Fibroblast of villous mesenchyme (primary cell): ENCODE results near the gene LAG3. TPM values are rescaled to one million over a fixed set of nuclear protein-coding genes. Genes with fewer than 3 reads are reported as not detected.
A peak's percentile ranks its signal among the peaks of the same experiment; 100 is the strongest.

Experiments used
- DNase-seq: peaks from one replicate; pipeline ENCODE4 v3.0.0-alpha.2; 2010; ENCODE audit warnings: low read depth
- H3K4me3 ChIP-seq: 2 replicates; pipeline ENCODE4 v1.5.1; 2011; ENCODE audit warnings: low read depth, mild to moderate bottlenecking, low read length
- total RNA-seq: library from RNA; depleted of rRNA; stranded (reverse); fragments of >200 nt; gene quantifications from 2 replicates; pipeline ENCODE4 v1.2.3, GENCODE V29; 2012
- TF ChIP-seq, protein P1 (sequence below): IDR thresholded peaks from 2 replicates; pipeline ENCODE4 v1.5.1; 2012; ENCODE audit warnings: low read depth, mild to moderate bottlenecking, low read length; ENCODE audit not compliant: insufficient read depth

The LAG3 gene
- total RNA-seq, 1 donor = 0.43 TPM

DNA sequence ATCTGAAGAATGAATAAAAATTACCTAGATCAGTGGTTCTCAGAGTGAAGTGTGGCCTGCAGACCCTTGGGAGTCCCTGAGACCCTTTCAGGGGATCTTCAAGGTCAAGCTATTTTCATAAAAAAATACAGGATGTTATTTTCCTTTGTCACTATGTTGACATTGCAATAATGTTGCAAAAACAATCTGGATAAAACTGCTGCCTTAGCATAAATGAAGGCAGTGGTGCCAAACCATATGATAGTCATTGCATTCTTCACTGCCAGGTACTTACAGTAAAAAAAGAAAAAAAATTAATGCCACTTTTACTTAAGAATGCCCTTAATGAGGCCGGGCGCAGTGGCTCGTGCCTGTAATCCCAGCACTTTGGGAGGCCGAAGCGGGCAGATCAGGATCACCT is 15.0 kb downstream of the LAG3 start:
- no peak for DNase-seq

DNA sequence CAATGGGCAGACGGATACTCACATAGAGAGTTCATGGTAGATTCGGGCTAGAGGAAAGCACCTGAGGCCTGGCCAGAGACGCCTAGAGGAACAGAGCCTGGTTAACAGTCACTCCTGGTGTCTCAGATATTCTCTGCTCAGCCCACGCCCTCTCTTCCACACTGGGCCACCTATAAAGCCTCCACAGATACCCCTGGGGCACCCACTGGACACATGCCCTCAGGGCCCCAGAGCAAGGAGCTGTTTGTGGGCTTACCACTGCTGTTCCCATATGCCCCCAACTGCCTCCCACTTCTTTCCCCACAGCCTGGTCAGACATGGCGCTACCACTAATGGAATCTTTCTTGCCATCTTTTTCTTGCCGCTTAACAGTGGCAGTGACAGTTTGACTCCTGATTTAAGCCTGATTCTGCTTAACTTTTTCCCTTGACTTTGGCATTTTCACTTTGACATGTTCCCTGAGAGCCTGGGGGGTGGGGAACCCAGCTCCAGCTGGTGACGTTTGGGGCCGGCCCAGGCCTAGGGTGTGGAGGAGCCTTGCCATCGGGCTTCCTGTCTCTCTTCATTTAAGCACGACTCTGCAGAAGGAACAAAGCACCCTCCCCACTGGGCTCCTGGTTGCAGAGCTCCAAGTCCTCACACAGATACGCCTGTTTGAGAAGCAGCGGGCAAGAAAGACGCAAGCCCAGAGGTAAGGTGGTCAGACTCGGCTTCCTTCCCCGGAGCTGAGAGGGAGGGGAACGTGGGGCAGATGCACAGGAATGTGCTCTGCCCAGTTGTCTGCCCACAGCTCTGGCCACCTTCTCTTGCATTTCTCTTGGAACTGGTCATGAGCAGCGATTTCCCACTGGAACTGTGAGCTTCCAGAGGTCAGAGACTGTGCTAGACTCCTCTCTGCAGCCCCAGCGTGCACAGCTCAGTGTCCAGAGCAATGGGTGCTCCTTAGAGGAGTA is 16.9 kb downstream of the LAG3 start, which contains the start of gene CD4:
Gene CD4 (plus strand): TSS at position 557 of the 953 bp plus-strand sequence. CDS start 10,611 bp downstream, outside the sequence.
- H3K4me3 ChIP-seq = peak within 1 kb of the TSS; percentile 21
- TF ChIP-seq, protein P1, sequence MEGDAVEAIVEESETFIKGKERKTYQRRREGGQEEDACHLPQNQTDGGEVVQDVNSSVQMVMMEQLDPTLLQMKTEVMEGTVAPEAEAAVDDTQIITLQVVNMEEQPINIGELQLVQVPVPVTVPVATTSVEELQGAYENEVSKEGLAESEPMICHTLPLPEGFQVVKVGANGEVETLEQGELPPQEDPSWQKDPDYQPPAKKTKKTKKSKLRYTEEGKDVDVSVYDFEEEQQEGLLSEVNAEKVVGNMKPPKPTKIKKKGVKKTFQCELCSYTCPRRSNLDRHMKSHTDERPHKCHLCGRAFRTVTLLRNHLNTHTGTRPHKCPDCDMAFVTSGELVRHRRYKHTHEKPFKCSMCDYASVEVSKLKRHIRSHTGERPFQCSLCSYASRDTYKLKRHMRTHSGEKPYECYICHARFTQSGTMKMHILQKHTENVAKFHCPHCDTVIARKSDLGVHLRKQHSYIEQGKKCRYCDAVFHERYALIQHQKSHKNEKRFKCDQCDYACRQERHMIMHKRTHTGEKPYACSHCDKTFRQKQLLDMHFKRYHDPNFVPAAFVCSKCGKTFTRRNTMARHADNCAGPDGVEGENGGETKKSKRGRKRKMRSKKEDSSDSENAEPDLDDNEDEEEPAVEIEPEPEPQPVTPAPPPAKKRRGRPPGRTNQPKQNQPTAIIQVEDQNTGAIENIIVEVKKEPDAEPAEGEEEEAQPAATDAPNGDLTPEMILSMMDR = no peak
- DNase-seq = no peak

More for the DNA sequence above, 15.0 kb downstream of the LAG3 start:
- no peak overlapping the region for H3K4me3 ChIP-seq
- TF ChIP-seq, protein P1 = no peak

DNA sequence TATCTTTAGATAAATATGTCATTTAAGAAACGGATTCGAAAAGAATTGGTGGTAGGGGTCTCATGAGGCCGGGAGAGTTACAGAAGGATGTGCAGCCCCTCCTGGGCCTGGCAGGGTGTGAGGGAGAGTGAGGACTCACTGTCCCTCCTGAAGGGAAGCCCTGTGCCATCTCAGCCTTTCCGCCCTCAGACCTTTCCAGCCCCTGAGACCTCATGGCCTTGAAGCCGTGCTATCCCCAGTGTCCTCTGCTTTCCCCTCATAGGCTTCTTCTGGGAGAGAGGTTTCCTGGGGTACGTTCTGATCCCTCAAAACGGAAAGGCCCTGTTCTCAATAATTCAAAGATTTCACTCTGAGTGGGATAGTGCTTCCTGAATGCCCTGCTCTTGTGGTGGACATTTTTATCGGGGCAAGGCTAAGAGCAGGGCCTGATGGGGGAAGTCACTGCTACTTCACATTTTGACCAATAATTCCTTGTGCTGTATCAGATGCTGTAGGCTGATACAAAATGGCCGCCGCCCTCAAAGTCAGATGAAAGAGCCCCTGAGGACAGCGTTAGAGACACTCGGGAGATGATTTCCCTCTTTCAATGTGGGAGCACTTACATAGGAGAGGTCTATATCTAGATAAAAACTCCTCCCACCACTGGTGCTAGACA is 18.3 kb downstream of the LAG3 start:
- TF ChIP-seq, protein P1 = no peak
- no peak for DNase-seq
- no peak overlapping the region for H3K4me3 ChIP-seq

DNA sequence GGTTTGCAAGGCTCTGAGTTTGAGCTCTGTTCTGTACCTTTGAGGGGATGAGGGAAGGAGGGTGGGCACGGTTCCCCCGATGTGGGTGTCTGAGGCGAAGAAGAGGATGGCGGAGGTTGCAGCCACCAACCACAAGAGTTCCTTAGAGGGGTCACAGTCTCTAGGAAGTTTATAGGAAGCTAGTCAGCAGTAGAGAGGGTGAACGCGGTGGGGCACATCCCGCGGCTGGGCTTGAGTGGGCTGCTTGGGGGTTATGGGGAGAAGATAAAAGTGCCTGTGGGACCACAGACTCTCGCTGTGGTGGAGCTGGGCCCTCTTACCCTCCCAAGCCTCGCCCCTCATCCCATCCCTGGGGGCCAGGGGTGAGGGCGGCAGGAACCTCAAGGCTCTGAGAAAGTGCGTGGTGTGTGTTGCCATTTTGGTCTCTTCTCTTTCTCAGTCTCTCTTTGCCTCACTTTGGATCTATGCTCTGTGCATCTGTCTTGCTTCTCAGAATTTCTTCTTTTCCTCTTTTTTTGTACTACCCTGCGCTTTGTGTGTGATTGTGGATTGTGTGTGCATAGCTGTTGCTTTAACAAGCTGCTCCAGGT is 19.7 kb downstream of the LAG3 start:
- no peak overlapping the region for H3K4me3 ChIP-seq
- TF ChIP-seq, protein P1 = no peak
- DNase-seq = no peak

DNA sequence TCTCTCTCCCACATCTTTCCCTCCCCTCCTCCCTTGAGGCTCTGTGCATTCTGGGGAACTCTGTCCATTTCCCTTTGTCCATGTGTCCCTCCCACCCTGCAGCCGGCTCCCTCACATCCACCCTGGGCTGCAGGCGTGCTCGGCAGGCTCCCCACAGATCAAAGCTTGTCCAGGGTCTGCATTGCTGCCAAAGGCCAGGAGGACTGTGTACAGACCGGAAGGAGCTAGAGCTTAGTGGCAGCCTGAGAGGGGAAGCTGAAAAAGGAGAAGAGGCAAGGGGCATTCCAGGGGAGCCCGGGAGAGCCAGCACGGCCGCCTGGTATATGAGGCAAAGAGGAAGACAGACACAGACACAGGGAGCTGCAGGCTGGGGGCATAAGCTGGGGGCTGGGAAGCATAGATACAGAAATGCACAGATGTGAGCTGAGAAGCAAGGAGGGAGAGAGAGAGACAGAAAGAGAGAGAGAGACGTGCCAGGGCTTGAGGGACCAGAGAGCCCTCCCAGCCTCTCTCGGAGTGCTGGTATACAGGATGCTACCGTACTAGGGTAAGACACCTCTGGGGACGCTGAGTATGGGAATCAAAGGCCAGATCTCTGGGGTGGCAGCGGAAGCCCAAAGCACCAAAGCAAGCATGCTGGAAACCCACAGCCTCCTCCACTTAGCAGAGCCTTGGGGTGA is 20.3 kb downstream of the LAG3 start:
- no peak for DNase-seq
- no peak overlapping the region for H3K4me3 ChIP-seq
- TF ChIP-seq, protein P1 = no peak

DNA sequence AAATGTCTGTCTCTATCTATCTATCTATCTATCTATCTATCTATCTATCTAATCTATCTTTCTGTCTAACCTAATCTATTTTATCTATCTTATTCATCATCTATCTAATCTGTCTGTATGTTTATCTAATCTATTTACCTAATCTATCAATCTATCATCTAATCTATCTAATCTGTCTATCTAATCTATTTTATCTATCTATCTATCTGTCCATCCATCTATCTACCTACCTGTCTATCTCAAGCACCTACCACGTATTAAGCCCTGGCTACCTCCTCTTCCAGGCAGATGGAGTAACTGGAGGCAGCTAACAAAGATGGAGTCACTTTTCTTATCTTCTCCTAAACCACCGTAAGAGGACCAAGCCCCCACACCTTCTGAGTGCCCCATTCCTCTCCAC is 22.8 kb downstream of the LAG3 start:
- H3K4me3 ChIP-seq = no peak overlapping the region
- DNase-seq = no peak
- TF ChIP-seq, protein P1 = no peak
